Measurements from ENCODE around the gene VPS36.

VPS36 gene

DNA sequence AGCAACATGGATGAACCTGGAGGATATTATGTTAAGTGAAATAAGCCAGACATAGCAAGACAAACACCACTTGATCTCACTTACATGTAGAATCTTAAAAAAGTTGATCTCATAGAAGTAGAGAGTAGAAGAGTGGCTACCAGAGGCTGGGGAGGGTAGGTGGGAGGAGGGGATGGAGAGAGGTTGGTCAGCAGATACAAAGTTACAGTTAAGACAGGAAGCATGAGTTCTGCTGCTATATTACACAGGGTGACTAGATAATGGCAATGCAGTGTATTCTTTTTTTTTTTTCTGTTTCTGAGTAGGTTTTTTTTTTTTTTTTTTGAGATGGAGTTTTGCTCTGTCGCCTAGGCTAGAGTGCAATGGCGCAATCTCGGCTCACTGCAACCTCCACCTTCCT is 29.2 kb downstream of the VPS36 start:
- Histone ChIP-seq H3K79me2 (no peaks in the 10 kb centered on the region), H3K4me2 (ENCODE audit: low read length) (no peak overlapping the region), H3K27me3 (ENCODE audit: control insufficient read depth, insufficient read depth, low read length) (no peaks in the 10 kb centered on the region), H3K4me3 (ENCODE audit: low read depth, low read length) (no peak overlapping the region), H3K27ac (no peak overlapping the region), H3K9me3 (ENCODE audit: control insufficient read depth, low read length) (no peaks in the 10 kb centered on the region), H3K36me3 (ENCODE audit: control insufficient read depth, insufficient read depth, low read length) (no peaks in the 10 kb centered on the region), H3K9ac (no peak overlapping the region), H2AFZ (no peak overlapping the region), H3K4me1 (no peaks in the 10 kb centered on the region)
- TF ChIP-seq, protein P1, sequence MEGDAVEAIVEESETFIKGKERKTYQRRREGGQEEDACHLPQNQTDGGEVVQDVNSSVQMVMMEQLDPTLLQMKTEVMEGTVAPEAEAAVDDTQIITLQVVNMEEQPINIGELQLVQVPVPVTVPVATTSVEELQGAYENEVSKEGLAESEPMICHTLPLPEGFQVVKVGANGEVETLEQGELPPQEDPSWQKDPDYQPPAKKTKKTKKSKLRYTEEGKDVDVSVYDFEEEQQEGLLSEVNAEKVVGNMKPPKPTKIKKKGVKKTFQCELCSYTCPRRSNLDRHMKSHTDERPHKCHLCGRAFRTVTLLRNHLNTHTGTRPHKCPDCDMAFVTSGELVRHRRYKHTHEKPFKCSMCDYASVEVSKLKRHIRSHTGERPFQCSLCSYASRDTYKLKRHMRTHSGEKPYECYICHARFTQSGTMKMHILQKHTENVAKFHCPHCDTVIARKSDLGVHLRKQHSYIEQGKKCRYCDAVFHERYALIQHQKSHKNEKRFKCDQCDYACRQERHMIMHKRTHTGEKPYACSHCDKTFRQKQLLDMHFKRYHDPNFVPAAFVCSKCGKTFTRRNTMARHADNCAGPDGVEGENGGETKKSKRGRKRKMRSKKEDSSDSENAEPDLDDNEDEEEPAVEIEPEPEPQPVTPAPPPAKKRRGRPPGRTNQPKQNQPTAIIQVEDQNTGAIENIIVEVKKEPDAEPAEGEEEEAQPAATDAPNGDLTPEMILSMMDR (IDR thresholded peaks at IDR 0.05), result no peak

DNA sequence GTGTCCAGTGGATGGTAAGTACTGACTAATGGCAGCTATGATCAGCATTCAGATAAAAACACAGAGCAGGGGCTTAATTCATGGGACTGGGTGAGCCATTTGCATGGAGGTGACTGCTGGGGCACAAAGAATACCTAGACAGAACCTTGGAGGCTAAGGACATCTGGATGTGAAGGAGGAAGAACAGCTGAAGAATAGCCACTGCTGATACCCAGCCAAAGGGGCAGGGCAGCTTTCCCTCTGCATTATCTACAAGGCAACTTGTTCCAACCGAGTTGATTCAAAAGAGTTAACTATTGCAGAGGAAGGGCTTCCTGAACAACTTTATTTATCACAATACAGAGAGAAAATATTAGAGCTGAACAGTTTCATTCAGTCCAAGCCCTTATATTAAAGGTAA is 31.4 kb downstream of the VPS36 start:
- Histone ChIP-seq H3K27ac (no peak overlapping the region), H3K4me3 (ENCODE audit: low read depth, low read length) (no peak overlapping the region), H3K79me2 (no peaks in the 10 kb centered on the region), H2AFZ (no peak overlapping the region), H3K4me2 (ENCODE audit: low read length) (no peak overlapping the region), H3K4me1 (no peaks in the 10 kb centered on the region), H3K9ac (no peak overlapping the region), H3K36me3 (ENCODE audit: control insufficient read depth, insufficient read depth, low read length) (no peaks in the 10 kb centered on the region), H3K27me3 (ENCODE audit: control insufficient read depth, insufficient read depth, low read length) (no peaks in the 10 kb centered on the region), H3K9me3 (ENCODE audit: control insufficient read depth, low read length) (no peaks in the 10 kb centered on the region)
- TF ChIP-seq, protein P1 (IDR thresholded peaks at IDR 0.05), result no peak

GRCh38 chr13:52414963-52415362 is 35.5 kb downstream of the VPS36 start:
- TF ChIP-seq, protein P1 (IDR thresholded peaks at IDR 0.05), result no peak
- Histone ChIP-seq H3K27me3 (ENCODE audit: control insufficient read depth, insufficient read depth, low read length) (no peaks in the 10 kb centered on the region), H3K4me2 (ENCODE audit: low read length) (no peak overlapping the region), H2AFZ (no peak overlapping the region), H3K79me2 (no peaks in the 10 kb centered on the region), H3K4me3 (ENCODE audit: low read depth, low read length) (no peak overlapping the region), H3K27ac (no peak overlapping the region), H3K4me1 (no peaks in the 10 kb centered on the region), H3K9ac (no peak overlapping the region), H3K36me3 (ENCODE audit: control insufficient read depth, insufficient read depth, low read length) (no peaks in the 10 kb centered on the region), H3K9me3 (ENCODE audit: control insufficient read depth, low read length) (no peaks in the 10 kb centered on the region)

GRCh38 chr13:52414051-52414450 is 36.4 kb downstream of the VPS36 start:
- no peaks in the 10 kb centered on the region for H3K9me3 ChIP-seq (ENCODE audit: control insufficient read depth, low read length)
- no peaks in the 10 kb centered on the region for H3K4me1 ChIP-seq
- H3K4me3 ChIP-seq (ENCODE audit: low read depth, low read length), result no peak overlapping the region
- H3K27me3 ChIP-seq (ENCODE audit: control insufficient read depth, insufficient read depth, low read length), result no peaks in the 10 kb centered on the region
- H3K9ac ChIP-seq, result no peak overlapping the region
- TF ChIP-seq, protein P1 (IDR thresholded peaks at IDR 0.05), result no peak
- no peaks in the 10 kb centered on the region for H3K79me2 ChIP-seq
- H3K36me3 ChIP-seq (ENCODE audit: control insufficient read depth, insufficient read depth, low read length), result no peaks in the 10 kb centered on the region
- H3K27ac ChIP-seq, result no peak overlapping the region
- no peak overlapping the region for H2AFZ ChIP-seq
- no peak overlapping the region for H3K4me2 ChIP-seq (ENCODE audit: low read length)

DNA sequence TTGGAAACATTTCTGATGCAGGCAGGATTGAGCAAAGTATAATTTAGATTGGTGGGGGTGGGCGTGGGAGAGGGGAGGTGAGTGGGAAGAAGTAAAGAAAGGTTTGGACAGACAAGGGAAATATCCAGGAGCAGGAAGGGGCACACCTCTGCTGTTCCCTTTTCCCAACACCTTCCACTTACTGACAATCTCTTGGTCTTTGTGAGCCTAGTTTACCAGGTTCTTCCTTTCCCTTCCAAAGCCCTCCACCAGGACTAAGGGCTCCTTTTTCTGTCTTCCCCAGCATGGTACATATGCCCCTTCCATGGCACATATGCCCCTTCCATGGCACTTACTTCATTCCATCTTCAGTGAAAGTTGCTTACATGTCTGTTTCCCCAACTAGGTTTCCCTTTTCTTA is 38.3 kb downstream of the VPS36 start:
- Histone ChIP-seq H3K27me3 (ENCODE audit: control insufficient read depth, insufficient read depth, low read length) (no peaks in the 10 kb centered on the region), H3K4me3 (ENCODE audit: low read depth, low read length) (no peak overlapping the region), H3K9me3 (ENCODE audit: control insufficient read depth, low read length) (no peaks in the 10 kb centered on the region), H3K4me1 (no peaks in the 10 kb centered on the region), H3K79me2 (no peaks in the 10 kb centered on the region), H3K27ac (no peak overlapping the region), H3K36me3 (ENCODE audit: control insufficient read depth, insufficient read depth, low read length) (no peaks in the 10 kb centered on the region), H2AFZ (no peak overlapping the region), H3K9ac (no peak overlapping the region), H3K4me2 (ENCODE audit: low read length) (no peak overlapping the region)
- TF ChIP-seq, protein P1 (IDR thresholded peaks at IDR 0.05), result no peak
